ENCODE results near the gene APLP1.

- TF ChIP-seq CTCF (conservative IDR thresholded peaks at IDR 0.05; ENCODE audit: low read depth in 2 of 2): no peak
- TF ChIP-seq EZH2 (IDR thresholded peaks at IDR 0.05; ENCODE audit: low read depth, unreplicated experiment): no peak
- no peak for TF ChIP-seq POLR2AphosphoS5 (IDR thresholded peaks at IDR 0.05; ENCODE audit: low read depth)
- TF ChIP-seq JUNB (IDR thresholded peaks at IDR 0.05; ENCODE audit: unreplicated experiment): no peak
- TF ChIP-seq REST (IDR thresholded peaks at IDR 0.05; ENCODE audit: unreplicated experiment): no peak
- TF ChIP-seq EZH2phosphoT487 (IDR thresholded peaks at IDR 0.05; ENCODE audit: unreplicated experiment): no peak
- no peak for TF ChIP-seq CREB1 (CRISPR knock-in tag; IDR thresholded peaks at IDR 0.05; ENCODE audit: low read depth)
- no peak for TF ChIP-seq STAT1 (IDR thresholded peaks at IDR 0.05; ENCODE audit: unreplicated experiment)
Measured at GRCh38 chr19:35887197-35887596, 18.8 kb downstream of the APLP1 start.

All from GM23338 (cell line).